Fibroblast of skin of right biceps (primary cell): Measurements from ENCODE around the gene MCRIP2.
"Not testable (repeated sequence)": the region's sequence is repeated elsewhere in the genome, so short reads cannot be mapped to it uniquely, and the experiment has no call there.

Experiments
- DNase-seq: peaks from one replicate; pipeline ENCODE4 v3.0.0-alpha.2; 2013

The MCRIP2 gene

GRCh38 chr16:641326-642188 is at the start of gene MCRIP2:
Gene MCRIP2 (plus strand): TSS chr16:641828. CDS start chr16:641992, 164 bp downstream.
- peak; percentile 64 for DNase-seq

GRCh38 chr16:591892-592517 is 49.6 kb upstream of the MCRIP2 start:
- no peak for DNase-seq

GRCh38 chr16:592518-593306 is 48.9 kb upstream of the MCRIP2 start:
- no peak for DNase-seq

GRCh38 chr16:593406-593805 is 48.2 kb upstream of the MCRIP2 start:
- no peak for DNase-seq

- DNase-seq = no peak
Observed at GRCh38 chr16:593807-594206, 47.8 kb upstream of the MCRIP2 start.

GRCh38 chr16:595094-595528 is 46.5 kb upstream of the MCRIP2 start:
- no peak for DNase-seq

GRCh38 chr16:595942-596735 is 45.5 kb upstream of the MCRIP2 start:
- DNase-seq = no peak

GRCh38 chr16:596736-597060 is 44.9 kb upstream of the MCRIP2 start:
- DNase-seq = no peak

- DNase-seq = not testable (repeated sequence)
Observed at GRCh38 chr16:597655-598054, 44.0 kb upstream of the MCRIP2 start.

GRCh38 chr16:598823-599739 is 42.5 kb upstream of the MCRIP2 start:
- DNase-seq = no peak

GRCh38 chr16:600781-601180 is 40.8 kb upstream of the MCRIP2 start:
- no peak for DNase-seq

- DNase-seq = no peak
Observed at GRCh38 chr16:603933-604332, 37.7 kb upstream of the MCRIP2 start.

- DNase-seq = no peak
Observed at GRCh38 chr16:606656-607307, 34.8 kb upstream of the MCRIP2 start.

- DNase-seq = no peak
Observed at GRCh38 chr16:608019-608418, 33.6 kb upstream of the MCRIP2 start.

- DNase-seq = no peak
Observed at GRCh38 chr16:609316-609715, 32.3 kb upstream of the MCRIP2 start.

GRCh38 chr16:609984-610383 is 31.6 kb upstream of the MCRIP2 start:
- DNase-seq = no peak

- DNase-seq = no peak
Observed at GRCh38 chr16:610513-611381, 30.9 kb upstream of the MCRIP2 start.

- DNase-seq = no peak
Observed at GRCh38 chr16:615122-615521, 26.5 kb upstream of the MCRIP2 start.

GRCh38 chr16:616733-617586 is 24.7 kb upstream of the MCRIP2 start:
- no peak for DNase-seq
